GM21526 (cell line): ENCODE results near the gene SEC14L1.
"Not testable (repeated sequence)": the region's sequence is repeated elsewhere in the genome, so short reads cannot be mapped to it uniquely, and the experiment has no call there.

Experiments used
- ATAC-seq: cut with Tn5 transposase; IDR thresholded peaks from one replicate; pipeline ENCODE4 v1.9.1; 2021; ENCODE audit warnings: moderate library complexity; ENCODE audit not compliant: unreplicated experiment, low FRiP score

The SEC14L1 gene

GRCh38 chr17:77254951-77255825, 114.4 kb downstream of the SEC14L1 start:
- no peak for ATAC-seq

- ATAC-seq: not testable (repeated sequence)
These were observed 115.2 kb downstream of the SEC14L1 start for GRCh38 chr17:77255970-77256369.

- ATAC-seq: no peak
These were observed 115.9 kb downstream of the SEC14L1 start for GRCh38 chr17:77256710-77257109.

- no peak for ATAC-seq
These were observed 116.4 kb downstream of the SEC14L1 start for GRCh38 chr17:77257169-77257568.

GRCh38 chr17:77257596-77258458, 117.1 kb downstream of the SEC14L1 start:
- no peak for ATAC-seq

- no peak for ATAC-seq
These were observed 117.9 kb downstream of the SEC14L1 start for GRCh38 chr17:77258638-77259037.

GRCh38 chr17:77264617-77265230, 124.0 kb downstream of the SEC14L1 start:
- ATAC-seq: no peak

- ATAC-seq: no peak
These were observed 125.4 kb downstream of the SEC14L1 start for GRCh38 chr17:77266213-77266612.
